Spleen (tissue), 11 donors: ENCODE measurements around the gene FLT1. TPM values are rescaled to one million over a fixed set of nuclear protein-coding genes. Genes with fewer than 3 reads are reported as not detected.
A peak's percentile ranks its signal among the peaks of the same experiment; 100 is the strongest.

ENCODE experiments used
- DNase-seq: peaks from one replicate; pipeline ENCODE4 v3.0.0-alpha.2; 2020
- H3K27ac ChIP-seq, 8 donors: fragments of 200-600 bp; sonication (generic) in 7 of 8; 1 replicate in 4 of 8; 2 replicates in 4 of 8; pipeline versions ENCODE4 v1.5.0 to v1.8.0; 2016 to 2021; ENCODE audit warnings: inconsistent platforms in 4 of 8, mild to moderate bottlenecking in 4 of 8, moderate library complexity in 1 of 8
- H3K27me3 ChIP-seq, 7 donors: fragments of 200-600 bp; sonication (generic) in 6 of 7; replicated peaks in 1 of 7; 1 replicate in 4 of 7; 2 replicates in 3 of 7; pipeline versions ENCODE4 v1.5.0 to v1.8.0; 2016 to 2021; ENCODE audit warnings: inconsistent platforms in 3 of 7, mild to moderate bottlenecking in 1 of 7
- H3K36me3 ChIP-seq, 6 donors: fragments of 200-600 bp; sonication (generic) in 5 of 6; 1 replicate in 4 of 6; 2 replicates in 2 of 6; pipeline versions ENCODE4 v1.5.0 to v1.8.0; 2016 to 2021; ENCODE audit warnings: inconsistent platforms in 2 of 6
- H3K4me1 ChIP-seq, 6 donors: fragments of 200-600 bp; sonication (generic) in 5 of 6; 1 replicate in 3 of 6; 2 replicates in 3 of 6; pipeline versions ENCODE4 v1.5.0 to v1.8.0; 2016 to 2021; ENCODE audit warnings: inconsistent platforms in 3 of 6
- H3K4me3 ChIP-seq, 8 donors: fragments of 200-600 bp; sonication (generic) in 7 of 8; 1 replicate in 4 of 8; 2 replicates in 4 of 8; pipeline versions ENCODE4 v1.5.0 to v1.8.0; 2016 to 2021; ENCODE audit warnings: inconsistent platforms in 4 of 8, mild to moderate bottlenecking in 4 of 8, moderate library complexity in 2 of 8
- H3K9me3 ChIP-seq, 8 donors: fragments of 200-600 bp; sonication (generic) in 7 of 8; 1 replicate in 4 of 8; 2 replicates in 4 of 8; pipeline versions ENCODE4 v1.5.0 to v1.8.0; 2016 to 2021; ENCODE audit warnings: inconsistent platforms in 4 of 8
- POLR2A ChIP-seq, 3 donors: fragments of 450-650 bp; IDR thresholded peaks; one replicate each; pipeline ENCODE4 v1.5.1; 2017; ENCODE audit warnings: antibody characterized with exemption in 3 of 3, mild to moderate bottlenecking in 1 of 3
- POLR2AphosphoS5 ChIP-seq, 3 donors: sonication (generic); formaldehyde crosslinking; IDR thresholded peaks; one replicate each; pipeline ENCODE4 v1.5.1; 2017; ENCODE audit warnings: antibody characterized with exemption in 3 of 3
- whole genome bisulfite sequencing, 5 donors: extraction: QIAGEN DNeasy Blood & Tissue Kit in 3 of 5; methylation state at CpG; one replicate each; pipeline versions ENCODE4 v1.1.5 to v1.1.7; 2013 to 2018; 5-methylcytosine and 5-hydroxymethylcytosine counted together
- intact Hi-C: fragments of 100-400 bp; cut with DNase I; formaldehyde crosslinking; loops from one replicate; pipeline ENCODE4 v1.15.0; 2023; ENCODE audit warnings: low total_unique reads
- polyA plus RNA-seq, 3 donors: library from polyadenylated mRNA; stranded (reverse); fragments of 200-250 nt; gene quantifications; one replicate each; pipeline ENCODE4 v1.2.1, GENCODE V29; 2013
- total RNA-seq, 7 donors: library from RNA; depleted of rRNA in 3 of 7; stranded (reverse); fragments of >200 nt in 3 of 7; fragmentation: NEBNext Ultra II Directional in 4 of 7; extraction: Animal tissue kit (Norgen Biotek cat#: 25700) in 4 of 7; gene quantifications; one replicate each; pipeline versions ENCODE4 v1.1.0 to v1.2.1, GENCODE V29; 2016 to 2021
- TF ChIP-seq, protein P1 (sequence below), 11 experiments: fragments of 200-600 bp in 7 of 11; fragments of 450-650 bp in 4 of 11; sonication (generic) in 4 of 11; IDR thresholded peaks in 8 of 11; conservative IDR thresholded peaks in 3 of 11; 1 replicate in 7 of 11; 2 replicates in 4 of 11; pipeline versions ENCODE4 v1.4.0 to v1.8.0; 2016 to 2021; ENCODE audit warnings: antibody characterized with exemption in 11 of 11, inconsistent platforms in 4 of 11, mild to moderate bottlenecking in 1 of 11
- donor health status: healthy with polysubstance abuse.
- donor health status: DM: no; HTN: no; CAD: no; lungs with moderate emphysema.
- donor health status: DM: no; HTN: no; CAD: no.
- donor health status: Bipolar disorder and iron deficiency.
- donor health status: healthy.
- donor health status: DM: no; HTN: no; CAD: no.
- donor health status: DM: yes; HTN: yes; CAD: no.

Gene FLT1
- total and polyA plus RNA-seq, 10 donors, result 1.2 to 70.6 (median 55.4) TPM

DNA sequence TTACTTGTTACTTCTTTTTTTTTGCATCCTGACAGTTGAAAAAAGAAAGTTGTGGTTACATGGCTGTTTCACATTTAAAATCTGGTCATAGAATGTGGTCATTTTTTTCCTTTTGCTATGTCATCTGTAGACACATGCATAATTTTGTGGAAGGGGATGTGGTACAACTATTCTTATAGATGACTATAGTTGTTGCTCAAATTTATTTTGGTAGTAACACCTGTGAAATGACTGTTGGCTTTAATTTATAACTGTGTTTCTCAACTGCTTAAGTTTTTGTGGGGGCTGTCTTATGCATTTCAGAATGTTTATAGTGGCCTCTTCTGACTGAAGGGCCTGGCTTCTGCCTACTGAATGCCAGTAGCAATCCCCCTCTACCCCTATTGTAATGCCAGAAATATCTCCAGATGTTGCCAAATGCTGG is 226.1 kb downstream of the FLT1 start:
- H3K36me3 ChIP-seq, result peaks cover 2 to 91% (median 58%) of the 10 kb centered on the region in 6 donors
- TF ChIP-seq POLR2A (IDR thresholded peaks at IDR 0.05), result no peak
- TF ChIP-seq POLR2AphosphoS5 (IDR thresholded peaks at IDR 0.05), result no peak
- TF ChIP-seq, protein P1, sequence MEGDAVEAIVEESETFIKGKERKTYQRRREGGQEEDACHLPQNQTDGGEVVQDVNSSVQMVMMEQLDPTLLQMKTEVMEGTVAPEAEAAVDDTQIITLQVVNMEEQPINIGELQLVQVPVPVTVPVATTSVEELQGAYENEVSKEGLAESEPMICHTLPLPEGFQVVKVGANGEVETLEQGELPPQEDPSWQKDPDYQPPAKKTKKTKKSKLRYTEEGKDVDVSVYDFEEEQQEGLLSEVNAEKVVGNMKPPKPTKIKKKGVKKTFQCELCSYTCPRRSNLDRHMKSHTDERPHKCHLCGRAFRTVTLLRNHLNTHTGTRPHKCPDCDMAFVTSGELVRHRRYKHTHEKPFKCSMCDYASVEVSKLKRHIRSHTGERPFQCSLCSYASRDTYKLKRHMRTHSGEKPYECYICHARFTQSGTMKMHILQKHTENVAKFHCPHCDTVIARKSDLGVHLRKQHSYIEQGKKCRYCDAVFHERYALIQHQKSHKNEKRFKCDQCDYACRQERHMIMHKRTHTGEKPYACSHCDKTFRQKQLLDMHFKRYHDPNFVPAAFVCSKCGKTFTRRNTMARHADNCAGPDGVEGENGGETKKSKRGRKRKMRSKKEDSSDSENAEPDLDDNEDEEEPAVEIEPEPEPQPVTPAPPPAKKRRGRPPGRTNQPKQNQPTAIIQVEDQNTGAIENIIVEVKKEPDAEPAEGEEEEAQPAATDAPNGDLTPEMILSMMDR (IDR thresholded peaks at IDR 0.05 in 8 of 11, conservative IDR thresholded peaks at IDR 0.05 in 3 of 11), result no peak
- H3K4me1 ChIP-seq, result peaks cover 0 to 23% (median 13%) of the 10 kb centered on the region in 6 donors
- H3K27ac ChIP-seq, result peak overlapping the region in 2 of 8 donors; percentile 6 to 25
- no peak overlapping the region for H3K4me3 ChIP-seq
- H3K27me3 ChIP-seq, result no peaks in the 10 kb centered on the region
- intact Hi-C loops, result no loop called here
- no peak for DNase-seq
- H3K9me3 ChIP-seq, result peaks cover 0 to 9% (median 0%) of the 10 kb centered on the region in 8 donors

DNA sequence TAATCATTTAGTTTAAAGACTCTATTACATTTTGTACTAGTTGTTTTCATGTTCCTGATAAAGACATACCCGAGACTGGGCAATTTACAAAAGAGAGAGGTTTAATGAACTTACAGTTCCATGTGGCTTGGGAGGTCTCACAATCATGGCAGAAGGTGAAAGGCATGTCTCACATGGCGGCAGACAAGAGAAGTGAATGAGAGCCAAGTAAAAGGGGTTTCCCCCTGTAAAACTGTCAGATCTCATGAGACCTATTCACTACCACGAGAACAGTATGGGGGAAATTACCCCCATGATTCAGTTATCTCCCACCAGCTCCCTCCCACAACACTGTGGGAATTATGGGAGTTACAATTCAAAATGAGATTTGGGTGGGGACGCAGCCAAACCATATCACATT is 227.4 kb downstream of the FLT1 start:
- intact Hi-C loops, result no loop called here
- 79 to 89% (median 87%) methylated on average over 4 of the region's 4 CpGs for WGBS, 5 donors
- Histone ChIP-seq H3K4me1 (peaks cover 0 to 23% (median 13%) of the 10 kb centered on the region in 6 donors), H3K27ac (no peak overlapping the region), H3K36me3 (peaks cover 0 to 91% (median 56%) of the 10 kb centered on the region in 6 donors), H3K9me3 (peaks cover 0 to 9% (median 0%) of the 10 kb centered on the region in 8 donors), H3K4me3 (no peak overlapping the region), H3K27me3 (no peaks in the 10 kb centered on the region)
- no peak for DNase-seq
- no peak for TF ChIP-seq POLR2A (IDR thresholded peaks at IDR 0.05)
- TF ChIP-seq POLR2AphosphoS5 (IDR thresholded peaks at IDR 0.05), result no peak
- TF ChIP-seq, protein P1 (IDR thresholded peaks at IDR 0.05 in 8 of 11, conservative IDR thresholded peaks at IDR 0.05 in 3 of 11), result no peak

DNA sequence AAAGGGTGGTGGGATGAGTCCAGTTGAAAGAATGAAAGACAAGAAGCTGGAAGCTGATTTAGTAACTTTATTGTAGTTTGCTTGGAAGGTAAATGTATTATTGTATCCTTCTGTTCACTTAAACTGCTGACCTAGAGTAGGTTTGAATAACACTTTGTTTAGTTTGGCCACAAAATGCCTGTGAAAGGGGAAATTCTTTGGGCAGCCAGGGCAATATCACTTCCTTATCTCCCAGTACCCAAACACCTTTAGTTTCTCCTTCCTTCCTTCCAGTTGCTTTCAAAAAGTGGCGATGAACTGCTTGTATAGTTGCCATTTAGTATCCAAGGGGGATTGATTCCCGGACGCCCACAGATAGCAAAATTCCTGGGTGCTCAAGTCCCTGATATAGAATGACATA is 236.5 kb downstream of the FLT1 start:
- Histone ChIP-seq H3K27ac (no peak overlapping the region), H3K9me3 (no peaks in the 10 kb centered on the region), H3K36me3 (peaks cover 0 to 82% (median 45%) of the 10 kb centered on the region in 6 donors), H3K4me3 (no peak overlapping the region), H3K27me3 (no peaks in the 10 kb centered on the region), H3K4me1 (peaks cover 0 to 20% (median 3%) of the 10 kb centered on the region in 6 donors)
- TF ChIP-seq POLR2AphosphoS5 (IDR thresholded peaks at IDR 0.05) (no peak), POLR2A (IDR thresholded peaks at IDR 0.05) (no peak)
- TF ChIP-seq, protein P1 (IDR thresholded peaks at IDR 0.05 in 8 of 11, conservative IDR thresholded peaks at IDR 0.05 in 3 of 11), result no peak
- intact Hi-C loops, result no loop called here
- no peak for DNase-seq
- 41 to 51% (median 49%) methylated on average over 3 of the region's 3 CpGs for WGBS, 5 donors

DNA sequence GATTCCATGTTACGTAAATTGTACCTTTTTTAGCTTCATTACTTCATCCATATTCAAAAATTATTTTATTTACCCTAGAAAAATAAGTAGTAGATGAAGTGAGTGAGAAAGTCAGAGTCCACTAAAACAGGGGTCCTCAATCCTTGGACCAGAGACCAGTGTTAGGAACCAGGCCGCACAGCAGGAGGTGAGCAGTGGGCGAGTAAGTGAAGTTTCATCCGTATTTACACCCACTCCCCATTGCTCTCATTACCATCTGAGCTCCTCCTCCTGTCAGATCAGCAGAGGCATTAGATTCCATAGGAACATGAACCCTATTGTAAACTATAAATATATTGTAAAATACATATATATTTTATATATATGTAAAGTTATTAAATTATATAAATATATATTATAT is 237.6 kb downstream of the FLT1 start:
- Histone ChIP-seq H3K27ac (no peak overlapping the region), H3K9me3 (no peaks in the 10 kb centered on the region), H3K4me1 (peaks cover 0 to 29% (median 3%) of the 10 kb centered on the region in 6 donors), H3K4me3 (no peak overlapping the region), H3K27me3 (no peaks in the 10 kb centered on the region), H3K36me3 (peaks cover 0 to 74% (median 36%) of the 10 kb centered on the region in 6 donors)
- no peak for DNase-seq
- TF ChIP-seq POLR2AphosphoS5 (IDR thresholded peaks at IDR 0.05), result no peak
- TF ChIP-seq POLR2A (IDR thresholded peaks at IDR 0.05), result no peak
- TF ChIP-seq, protein P1 (IDR thresholded peaks at IDR 0.05 in 8 of 11, conservative IDR thresholded peaks at IDR 0.05 in 3 of 11), result no peak
- intact Hi-C loops, result no loop called here
- WGBS, 5 donors, result 91 to 97% (median 95%) methylated on average over 4 of the region's 4 CpGs
